ENCODE results near the gene NCS1. TPM values are rescaled to one million over a fixed set of nuclear protein-coding genes. Genes with fewer than 3 reads are reported as not detected.
A peak's percentile ranks its signal among the peaks of the same experiment; 100 is the strongest.

NCS1 gene
- total RNA-seq, 1 donor from 2014 or later = 44.8 TPM

DNA sequence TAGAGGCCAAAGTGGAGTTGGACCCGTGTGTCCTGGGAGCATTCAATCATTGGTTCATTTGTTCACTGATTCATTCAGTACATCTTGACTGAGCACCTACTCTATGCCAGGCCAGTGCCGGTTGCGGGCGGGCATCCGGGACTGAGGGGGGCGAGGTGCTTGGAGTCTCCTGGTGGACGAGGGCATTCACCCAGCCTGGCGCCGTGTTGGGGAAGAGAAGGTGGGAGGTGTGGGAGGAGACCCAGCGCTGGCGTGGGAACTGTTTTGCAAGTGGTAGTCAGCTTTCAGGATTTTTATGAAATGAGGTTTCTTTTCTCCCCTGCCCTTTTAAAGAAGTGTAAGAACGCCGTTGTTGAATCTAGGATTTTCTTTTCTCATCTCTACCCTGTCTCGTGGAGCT is 37.2 kb downstream of the NCS1 start:
- no peak for DNase-seq (ENCODE audit: low spot score in 2 of 2, unreplicated experiment in 2 of 2)
- TF ChIP-seq, protein P1, sequence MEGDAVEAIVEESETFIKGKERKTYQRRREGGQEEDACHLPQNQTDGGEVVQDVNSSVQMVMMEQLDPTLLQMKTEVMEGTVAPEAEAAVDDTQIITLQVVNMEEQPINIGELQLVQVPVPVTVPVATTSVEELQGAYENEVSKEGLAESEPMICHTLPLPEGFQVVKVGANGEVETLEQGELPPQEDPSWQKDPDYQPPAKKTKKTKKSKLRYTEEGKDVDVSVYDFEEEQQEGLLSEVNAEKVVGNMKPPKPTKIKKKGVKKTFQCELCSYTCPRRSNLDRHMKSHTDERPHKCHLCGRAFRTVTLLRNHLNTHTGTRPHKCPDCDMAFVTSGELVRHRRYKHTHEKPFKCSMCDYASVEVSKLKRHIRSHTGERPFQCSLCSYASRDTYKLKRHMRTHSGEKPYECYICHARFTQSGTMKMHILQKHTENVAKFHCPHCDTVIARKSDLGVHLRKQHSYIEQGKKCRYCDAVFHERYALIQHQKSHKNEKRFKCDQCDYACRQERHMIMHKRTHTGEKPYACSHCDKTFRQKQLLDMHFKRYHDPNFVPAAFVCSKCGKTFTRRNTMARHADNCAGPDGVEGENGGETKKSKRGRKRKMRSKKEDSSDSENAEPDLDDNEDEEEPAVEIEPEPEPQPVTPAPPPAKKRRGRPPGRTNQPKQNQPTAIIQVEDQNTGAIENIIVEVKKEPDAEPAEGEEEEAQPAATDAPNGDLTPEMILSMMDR (IDR thresholded peaks at IDR 0.05; ENCODE audit: unreplicated experiment) = no peak
- H3K9me3 Mint-ChIP-seq = no peaks in the 10 kb centered on the region
- H3K27me3 Mint-ChIP-seq (ENCODE audit: low read depth) = no peaks in the 10 kb centered on the region
- no peak overlapping the region for H3K4me3 Mint-ChIP-seq
- no peaks in the 10 kb centered on the region for H3K36me3 Mint-ChIP-seq
- H3K4me1 Mint-ChIP-seq = peaks cover 35% of the 10 kb centered on the region
- H3K27ac Mint-ChIP-seq = peak overlapping the region; percentile 93

DNA sequence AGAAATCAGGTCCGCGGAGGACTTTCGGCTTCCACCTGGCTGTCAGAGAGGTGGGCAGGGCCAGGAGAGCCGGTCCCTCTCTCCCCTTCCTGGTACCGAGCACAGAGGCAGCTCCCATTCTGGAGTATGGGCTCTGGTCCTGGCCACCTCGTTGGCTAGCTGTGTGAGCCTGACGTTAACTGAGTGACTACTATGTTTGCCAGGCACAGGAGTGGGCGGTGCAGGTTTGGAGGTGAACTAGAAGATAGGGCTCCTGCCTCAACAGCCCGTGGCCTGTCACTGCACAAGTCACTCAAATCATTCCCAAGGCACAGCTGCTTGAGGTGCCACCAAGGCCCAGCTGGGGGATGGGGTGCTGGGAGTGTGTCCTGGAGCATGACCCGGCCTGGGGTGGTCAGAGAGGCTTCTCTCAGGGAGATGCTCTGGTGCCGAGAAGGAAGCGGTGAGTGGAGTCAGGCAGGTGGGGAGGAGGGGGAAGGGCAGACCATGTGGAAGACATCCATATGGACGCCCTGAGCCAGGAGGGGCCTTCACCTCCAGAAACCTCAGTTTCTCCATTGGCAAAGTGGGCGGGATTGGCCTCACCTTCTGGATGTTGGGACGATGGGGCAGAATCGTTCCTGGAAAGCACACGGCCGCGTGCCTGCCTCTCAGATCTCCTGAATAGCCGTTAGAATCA is 39.5 kb downstream of the NCS1 start:
- Mint-ChIP-seq H3K9me3 (no peaks in the 10 kb centered on the region), H3K27ac (no peak overlapping the region), H3K27me3 (ENCODE audit: low read depth) (no peaks in the 10 kb centered on the region), H3K36me3 (no peaks in the 10 kb centered on the region), H3K4me3 (no peak overlapping the region), H3K4me1 (peaks cover 48% of the 10 kb centered on the region)
- DNase-seq (ENCODE audit: low spot score in 2 of 2, unreplicated experiment in 2 of 2) = no peak
- TF ChIP-seq, protein P1 (IDR thresholded peaks at IDR 0.05; ENCODE audit: unreplicated experiment) = no peak

DNA sequence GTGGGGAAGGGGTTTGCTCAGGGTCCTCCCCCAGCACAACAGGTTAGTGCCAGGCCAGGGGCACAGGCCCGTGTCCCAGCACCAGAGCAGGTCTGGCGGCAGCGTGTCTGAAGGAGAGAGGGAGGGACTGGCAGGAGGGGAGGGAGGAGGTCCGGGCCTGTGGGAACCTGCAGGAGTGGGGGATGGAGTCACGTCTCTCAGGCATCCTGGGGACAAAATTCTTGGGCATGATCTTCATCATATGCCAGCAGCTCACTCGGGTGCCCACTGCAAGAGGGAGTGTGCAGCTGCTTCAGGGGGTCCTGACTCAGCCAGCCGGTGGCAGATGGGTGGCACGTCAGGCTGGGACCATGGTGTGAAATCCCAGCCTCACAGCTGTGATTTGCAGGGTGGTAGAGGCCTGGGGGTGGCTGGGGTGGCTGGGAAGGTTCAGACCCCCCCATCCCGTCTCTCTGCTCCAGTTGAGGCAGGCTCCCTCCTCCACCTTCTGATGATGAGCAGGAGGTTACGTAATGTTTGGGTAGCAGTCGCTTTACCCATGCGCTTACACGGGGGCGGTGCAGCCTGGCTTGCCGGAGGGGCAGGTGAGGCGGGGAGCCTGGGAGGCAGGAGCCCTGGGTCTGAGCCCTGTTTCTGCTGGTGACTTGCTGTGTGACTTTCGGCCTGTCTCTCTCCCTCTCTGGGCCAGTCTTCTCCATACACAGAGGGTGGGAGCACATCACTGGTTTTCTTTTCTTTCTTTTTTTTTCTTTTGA is 40.5 kb downstream of the NCS1 start:
- Mint-ChIP-seq H3K4me3 (no peak overlapping the region), H3K27ac (peak overlapping the region; percentile 73)

DNA sequence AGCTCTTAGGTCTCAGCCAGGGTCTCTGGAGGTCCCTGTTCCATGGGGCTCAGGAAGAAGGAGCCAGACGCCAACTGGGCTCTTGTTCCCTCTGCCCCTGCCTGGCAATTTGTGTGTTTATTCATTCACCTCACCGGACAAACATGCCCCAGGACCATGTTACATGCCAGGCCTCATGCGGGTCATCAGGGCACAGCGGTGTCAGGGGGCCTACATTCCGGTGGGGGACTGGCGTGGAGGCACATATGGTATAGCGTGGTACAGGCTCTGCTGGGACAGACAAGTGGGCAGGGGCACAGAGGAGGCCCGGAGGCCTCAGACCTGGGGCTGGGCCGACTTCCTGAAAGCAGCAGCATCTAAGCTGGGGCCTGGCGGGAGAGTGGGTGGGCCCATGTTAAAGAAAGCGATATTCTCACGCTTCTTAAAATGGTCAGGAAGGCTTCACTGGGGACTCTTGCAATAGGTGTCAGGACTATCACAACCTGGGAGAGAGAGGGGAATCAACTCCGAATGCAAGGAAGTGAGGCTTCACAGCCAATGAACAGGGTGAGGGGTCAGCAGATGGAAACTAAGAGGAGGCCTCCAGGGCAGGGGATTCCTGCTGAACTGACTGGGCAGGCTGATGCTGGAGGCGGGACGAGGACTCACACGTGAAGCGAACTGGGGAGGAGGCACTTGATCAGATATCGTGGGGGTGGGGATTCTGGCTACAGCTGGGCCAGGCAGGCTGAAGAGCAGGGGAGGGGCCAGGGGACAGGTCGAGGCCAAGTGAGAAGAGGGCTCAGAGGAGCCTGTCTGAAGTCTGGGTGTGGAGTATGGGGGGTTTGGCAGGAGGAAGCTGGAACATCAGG is 41.9 kb downstream of the NCS1 start:
- no peaks in the 10 kb centered on the region for H3K27me3 Mint-ChIP-seq (ENCODE audit: low read depth)
- H3K27ac Mint-ChIP-seq = peak overlapping the region; percentile 77
- no peak for DNase-seq (ENCODE audit: low spot score in 2 of 2, unreplicated experiment in 2 of 2)
- no peaks in the 10 kb centered on the region for H3K9me3 Mint-ChIP-seq
- TF ChIP-seq, protein P1 (IDR thresholded peaks at IDR 0.05; ENCODE audit: unreplicated experiment) = no peak
- H3K4me1 Mint-ChIP-seq = peaks cover 41% of the 10 kb centered on the region
- H3K4me3 Mint-ChIP-seq = no peak overlapping the region
- H3K36me3 Mint-ChIP-seq = peaks cover 4% of the 10 kb centered on the region

More for the DNA sequence above, 40.5 kb downstream of the NCS1 start:
- no peak for DNase-seq (ENCODE audit: low spot score in 2 of 2, unreplicated experiment in 2 of 2)
- Mint-ChIP-seq H3K4me1 (peaks cover 48% of the 10 kb centered on the region), H3K9me3 (no peaks in the 10 kb centered on the region), H3K36me3 (no peaks in the 10 kb centered on the region), H3K27me3 (ENCODE audit: low read depth) (no peaks in the 10 kb centered on the region)
- TF ChIP-seq, protein P1 (IDR thresholded peaks at IDR 0.05; ENCODE audit: unreplicated experiment) = no peak

DNA sequence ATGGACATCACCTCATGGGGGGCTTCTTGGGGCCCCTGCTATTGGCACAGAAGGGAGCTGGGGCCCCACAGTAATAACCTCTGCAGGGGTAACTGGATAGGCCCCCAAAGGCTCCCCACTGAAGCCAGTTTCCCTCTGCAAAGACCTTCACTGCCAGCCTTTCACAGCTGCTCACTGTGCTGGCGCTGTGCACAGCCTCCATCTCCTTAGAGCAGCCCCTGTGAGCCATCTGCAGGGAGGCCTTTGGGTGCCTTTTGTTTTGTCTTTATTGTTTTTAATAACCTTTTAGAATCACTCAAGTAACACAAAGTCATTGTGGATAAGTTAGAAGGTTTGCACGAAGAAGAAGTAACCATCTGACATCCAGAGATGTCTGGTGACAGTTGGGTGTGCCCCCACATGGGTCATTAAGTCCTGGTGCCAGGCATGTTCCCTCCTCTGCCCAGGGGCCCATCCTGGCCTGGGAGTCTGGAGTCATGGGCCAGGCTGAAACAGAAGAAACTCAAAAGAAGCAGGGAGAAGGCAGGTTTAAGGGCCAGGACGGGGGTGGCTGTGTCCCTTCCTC is 42.7 kb downstream of the NCS1 start:
- H3K36me3 Mint-ChIP-seq = peaks cover 4% of the 10 kb centered on the region
- TF ChIP-seq, protein P1 (IDR thresholded peaks at IDR 0.05; ENCODE audit: unreplicated experiment) = no peak
- DNase-seq (ENCODE audit: low spot score in 2 of 2, unreplicated experiment in 2 of 2) = no peak
- no peaks in the 10 kb centered on the region for H3K9me3 Mint-ChIP-seq
- no peak overlapping the region for H3K4me3 Mint-ChIP-seq
- no peaks in the 10 kb centered on the region for H3K27me3 Mint-ChIP-seq (ENCODE audit: low read depth)
- H3K27ac Mint-ChIP-seq = peak overlapping the region; percentile 77
- peaks cover 34% of the 10 kb centered on the region for H3K4me1 Mint-ChIP-seq

All from mesothelial cell of epicardium (in vitro differentiated cells).